SU-DHL-6 (cell line): Measurements from ENCODE around the gene ZNF322.

Experiments used
- EZH2phosphoT487 ChIP-seq: fragments of 200-600 bp; sonication (generic), shearing (Covaris generic); conservative IDR thresholded peaks from 2 replicates; pipeline ENCODE4 v1.6.1; 2018; ENCODE audit warnings: mild to moderate bottlenecking, antibody characterized with exemption, low read length, moderate library complexity, mixed read lengths
- TF ChIP-seq, protein P1 (sequence below): fragments of 200-600 bp; sonication (generic); IDR thresholded peaks from one replicate; pipeline ENCODE4 v1.5.1; 2017; ENCODE audit warnings: antibody characterized with exemption, mild to moderate bottlenecking, low read length, moderate library complexity; ENCODE audit not compliant: insufficient read depth, poor library complexity, severe bottlenecking

GRCh38 chr6:26604026-26604425 lies 55.5 kb downstream of the ZNF322 start:
- TF ChIP-seq, protein P1, sequence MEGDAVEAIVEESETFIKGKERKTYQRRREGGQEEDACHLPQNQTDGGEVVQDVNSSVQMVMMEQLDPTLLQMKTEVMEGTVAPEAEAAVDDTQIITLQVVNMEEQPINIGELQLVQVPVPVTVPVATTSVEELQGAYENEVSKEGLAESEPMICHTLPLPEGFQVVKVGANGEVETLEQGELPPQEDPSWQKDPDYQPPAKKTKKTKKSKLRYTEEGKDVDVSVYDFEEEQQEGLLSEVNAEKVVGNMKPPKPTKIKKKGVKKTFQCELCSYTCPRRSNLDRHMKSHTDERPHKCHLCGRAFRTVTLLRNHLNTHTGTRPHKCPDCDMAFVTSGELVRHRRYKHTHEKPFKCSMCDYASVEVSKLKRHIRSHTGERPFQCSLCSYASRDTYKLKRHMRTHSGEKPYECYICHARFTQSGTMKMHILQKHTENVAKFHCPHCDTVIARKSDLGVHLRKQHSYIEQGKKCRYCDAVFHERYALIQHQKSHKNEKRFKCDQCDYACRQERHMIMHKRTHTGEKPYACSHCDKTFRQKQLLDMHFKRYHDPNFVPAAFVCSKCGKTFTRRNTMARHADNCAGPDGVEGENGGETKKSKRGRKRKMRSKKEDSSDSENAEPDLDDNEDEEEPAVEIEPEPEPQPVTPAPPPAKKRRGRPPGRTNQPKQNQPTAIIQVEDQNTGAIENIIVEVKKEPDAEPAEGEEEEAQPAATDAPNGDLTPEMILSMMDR: no peak
- no peak for TF ChIP-seq EZH2phosphoT487
